Measurements from ENCODE around the gene SMIM45.

The SMIM45 gene

DNA sequence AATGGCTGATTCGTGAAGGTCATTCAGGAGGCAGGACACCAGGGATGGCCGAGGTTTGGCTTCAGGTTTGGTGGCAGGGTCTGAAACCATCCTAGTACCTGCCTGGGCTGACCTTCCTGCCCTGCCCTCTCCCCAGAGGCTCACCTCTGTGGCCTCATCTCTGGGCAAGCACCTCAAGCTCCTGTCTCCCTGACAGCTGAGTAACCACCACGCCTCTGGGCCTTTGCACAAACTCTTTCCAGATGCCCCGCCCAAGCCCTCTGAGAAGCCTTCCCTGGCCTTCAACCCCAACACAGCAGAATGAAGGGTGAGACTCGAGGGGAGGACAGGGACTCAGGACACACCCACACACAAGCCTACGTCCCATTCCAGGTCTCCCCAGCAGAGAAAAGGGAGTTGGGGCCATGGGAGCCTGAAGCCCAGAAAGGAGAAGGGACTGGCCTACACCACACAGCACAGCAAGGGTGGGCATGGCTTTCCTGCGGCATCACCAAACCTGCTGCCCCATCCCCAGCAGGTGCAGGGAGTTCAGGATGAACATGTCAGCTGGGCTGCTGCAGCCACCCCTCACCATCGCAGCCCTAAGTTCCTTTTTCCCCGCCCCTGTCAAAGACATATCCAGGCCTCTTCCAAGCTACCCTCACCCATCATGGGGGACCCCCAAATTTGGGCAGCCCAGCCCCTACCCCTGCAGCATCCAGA, 39.5 kb upstream of the SMIM45 start (continued):
- TF ChIP-seq, protein P1, sequence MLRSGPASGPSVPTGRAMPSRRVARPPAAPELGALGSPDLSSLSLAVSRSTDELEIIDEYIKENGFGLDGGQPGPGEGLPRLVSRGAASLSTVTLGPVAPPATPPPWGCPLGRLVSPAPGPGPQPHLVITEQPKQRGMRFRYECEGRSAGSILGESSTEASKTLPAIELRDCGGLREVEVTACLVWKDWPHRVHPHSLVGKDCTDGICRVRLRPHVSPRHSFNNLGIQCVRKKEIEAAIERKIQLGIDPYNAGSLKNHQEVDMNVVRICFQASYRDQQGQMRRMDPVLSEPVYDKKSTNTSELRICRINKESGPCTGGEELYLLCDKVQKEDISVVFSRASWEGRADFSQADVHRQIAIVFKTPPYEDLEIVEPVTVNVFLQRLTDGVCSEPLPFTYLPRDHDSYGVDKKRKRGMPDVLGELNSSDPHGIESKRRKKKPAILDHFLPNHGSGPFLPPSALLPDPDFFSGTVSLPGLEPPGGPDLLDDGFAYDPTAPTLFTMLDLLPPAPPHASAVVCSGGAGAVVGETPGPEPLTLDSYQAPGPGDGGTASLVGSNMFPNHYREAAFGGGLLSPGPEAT (IDR thresholded peaks at IDR 0.05; ENCODE audit: low read depth), result no peak
- TF ChIP-seq, protein P2, sequence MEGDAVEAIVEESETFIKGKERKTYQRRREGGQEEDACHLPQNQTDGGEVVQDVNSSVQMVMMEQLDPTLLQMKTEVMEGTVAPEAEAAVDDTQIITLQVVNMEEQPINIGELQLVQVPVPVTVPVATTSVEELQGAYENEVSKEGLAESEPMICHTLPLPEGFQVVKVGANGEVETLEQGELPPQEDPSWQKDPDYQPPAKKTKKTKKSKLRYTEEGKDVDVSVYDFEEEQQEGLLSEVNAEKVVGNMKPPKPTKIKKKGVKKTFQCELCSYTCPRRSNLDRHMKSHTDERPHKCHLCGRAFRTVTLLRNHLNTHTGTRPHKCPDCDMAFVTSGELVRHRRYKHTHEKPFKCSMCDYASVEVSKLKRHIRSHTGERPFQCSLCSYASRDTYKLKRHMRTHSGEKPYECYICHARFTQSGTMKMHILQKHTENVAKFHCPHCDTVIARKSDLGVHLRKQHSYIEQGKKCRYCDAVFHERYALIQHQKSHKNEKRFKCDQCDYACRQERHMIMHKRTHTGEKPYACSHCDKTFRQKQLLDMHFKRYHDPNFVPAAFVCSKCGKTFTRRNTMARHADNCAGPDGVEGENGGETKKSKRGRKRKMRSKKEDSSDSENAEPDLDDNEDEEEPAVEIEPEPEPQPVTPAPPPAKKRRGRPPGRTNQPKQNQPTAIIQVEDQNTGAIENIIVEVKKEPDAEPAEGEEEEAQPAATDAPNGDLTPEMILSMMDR (IDR thresholded peaks at IDR 0.05 in 2 of 3, conservative IDR thresholded peaks at IDR 0.05 in 1 of 3; ENCODE audit: control insufficient read depth in 2 of 3, extremely low read depth in 1 of 3, insufficient read depth in 1 of 3, low read depth in 3 of 3, low read length in 3 of 3), result no peak
- TF ChIP-seq PAX5 (IDR thresholded peaks at IDR 0.05; ENCODE audit: borderline replicate concordance, low read depth, low read length), result no peak
- TF ChIP-seq GABPA (IDR thresholded peaks at IDR 0.05; ENCODE audit: low read depth), result no peak
- TF ChIP-seq, protein P3, sequence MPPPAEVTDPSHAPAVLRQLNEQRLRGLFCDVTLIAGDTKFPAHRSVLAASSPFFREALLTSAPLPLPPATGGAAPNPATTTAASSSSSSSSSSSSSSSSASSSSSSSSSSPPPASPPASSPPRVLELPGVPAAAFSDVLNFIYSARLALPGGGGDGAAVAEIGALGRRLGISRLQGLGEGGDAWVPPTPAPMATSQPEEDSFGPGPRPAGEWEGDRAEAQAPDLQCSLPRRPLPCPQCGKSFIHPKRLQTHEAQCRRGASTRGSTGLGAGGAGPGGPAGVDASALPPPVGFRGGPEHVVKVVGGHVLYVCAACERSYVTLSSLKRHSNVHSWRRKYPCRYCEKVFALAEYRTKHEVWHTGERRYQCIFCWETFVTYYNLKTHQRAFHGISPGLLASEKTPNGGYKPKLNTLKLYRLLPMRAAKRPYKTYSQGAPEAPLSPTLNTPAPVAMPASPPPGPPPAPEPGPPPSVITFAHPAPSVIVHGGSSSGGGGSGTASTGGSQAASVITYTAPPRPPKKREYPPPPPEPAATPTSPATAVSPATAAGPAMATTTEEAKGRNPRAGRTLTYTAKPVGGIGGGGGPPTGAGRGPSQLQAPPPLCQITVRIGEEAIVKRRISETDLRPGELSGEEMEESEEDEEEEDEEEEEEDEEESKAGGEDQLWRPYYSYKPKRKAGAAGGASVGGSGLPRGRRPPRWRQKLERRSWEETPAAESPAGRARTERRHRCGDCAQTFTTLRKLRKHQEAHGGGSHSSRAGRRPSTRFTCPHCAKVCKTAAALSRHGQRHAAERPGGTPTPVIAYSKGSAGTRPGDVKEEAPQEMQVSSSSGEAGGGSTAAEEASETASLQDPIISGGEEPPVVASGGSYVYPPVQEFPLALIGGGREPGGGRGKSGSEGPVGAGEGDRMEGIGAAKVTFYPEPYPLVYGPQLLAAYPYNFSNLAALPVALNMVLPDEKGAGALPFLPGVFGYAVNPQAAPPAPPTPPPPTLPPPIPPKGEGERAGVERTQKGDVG (CRISPR knock-in tag; IDR thresholded peaks at IDR 0.05), result no peak
- TF ChIP-seq ATF7 (IDR thresholded peaks at IDR 0.05; ENCODE audit: low read depth), result no peak
